ENCODE data around the gene PATJ. TPM values are rescaled to one million over a fixed set of nuclear protein-coding genes. Genes with fewer than 3 reads are reported as not detected.
A peak's percentile ranks its signal among the peaks of the same experiment; 100 is the strongest.
"Not testable (repeated sequence)": the region's sequence is repeated elsewhere in the genome, so short reads cannot be mapped to it uniquely, and the experiment has no call there.

The PATJ gene
- total and polyA plus RNA-seq, 5 experiments from 2014 or later: 13.4 to 33.8 (median 17.5) TPM

DNA sequence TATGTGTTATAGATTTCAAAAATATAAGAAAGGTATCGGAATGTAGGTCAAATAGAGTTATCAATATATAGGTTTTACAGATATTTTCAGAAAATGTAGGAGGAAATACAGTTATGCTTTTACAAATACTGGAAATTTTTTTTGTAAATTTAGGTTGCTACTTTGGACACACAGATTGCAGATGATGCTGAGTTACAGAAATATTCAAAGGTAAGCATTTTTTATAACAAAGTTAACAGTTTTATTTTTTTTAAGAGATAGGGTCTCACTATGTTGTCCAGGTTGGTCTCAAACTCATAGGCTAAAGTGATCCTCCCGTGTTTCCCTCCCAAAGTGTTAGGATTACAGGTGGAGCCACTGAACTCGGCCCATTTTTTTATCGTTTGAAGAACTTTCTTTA is 66.0 kb downstream of the PATJ start:
- peaks cover 7 to 74% (median 29%) of the 10 kb centered on the region in 3 donors for H3K36me3 Mint-ChIP-seq
- H3K9me3 Mint-ChIP-seq: no peaks in the 10 kb centered on the region
- H3K4me3 Mint-ChIP-seq: no peak overlapping the region
- no peaks in the 10 kb centered on the region for H3K27me3 Mint-ChIP-seq
- DNase-seq (no peak), ATAC-seq (no peak)
- H3K27ac Mint-ChIP-seq: no peak overlapping the region
- H3K4me1 Mint-ChIP-seq: peaks cover 0 to under 1% (median 0%) of the 10 kb centered on the region in 4 donors
- POLR2A ChIA-PET: interaction anchor here (0.6 kb wide), 1 partner anchor 14 kb away, joined by 3 read pairs; no protein-coding TSS in a partner anchor

DNA sequence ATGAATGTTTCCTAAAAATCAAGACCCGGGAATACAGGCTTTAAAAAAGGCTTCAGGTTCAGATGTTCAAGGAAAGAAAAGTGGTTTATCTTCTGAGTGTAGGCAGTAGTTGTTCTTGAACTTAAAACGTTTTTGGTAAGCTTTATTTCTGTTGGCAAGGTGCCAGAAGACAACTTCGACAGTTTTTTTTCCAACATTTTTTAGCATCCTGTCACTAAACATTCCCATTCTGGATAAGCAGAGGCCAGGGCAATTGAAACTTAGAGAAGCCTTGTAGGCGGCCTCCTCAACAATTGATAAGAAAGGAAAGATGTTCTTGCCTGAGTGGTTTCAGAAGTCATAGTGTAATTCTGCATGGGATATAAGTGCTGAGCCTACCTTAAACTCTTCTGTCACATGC is 66.7 kb downstream of the PATJ start:
- peaks cover 7 to 77% (median 31%) of the 10 kb centered on the region in 3 donors for H3K36me3 Mint-ChIP-seq
- no peak for ATAC-seq

DNA sequence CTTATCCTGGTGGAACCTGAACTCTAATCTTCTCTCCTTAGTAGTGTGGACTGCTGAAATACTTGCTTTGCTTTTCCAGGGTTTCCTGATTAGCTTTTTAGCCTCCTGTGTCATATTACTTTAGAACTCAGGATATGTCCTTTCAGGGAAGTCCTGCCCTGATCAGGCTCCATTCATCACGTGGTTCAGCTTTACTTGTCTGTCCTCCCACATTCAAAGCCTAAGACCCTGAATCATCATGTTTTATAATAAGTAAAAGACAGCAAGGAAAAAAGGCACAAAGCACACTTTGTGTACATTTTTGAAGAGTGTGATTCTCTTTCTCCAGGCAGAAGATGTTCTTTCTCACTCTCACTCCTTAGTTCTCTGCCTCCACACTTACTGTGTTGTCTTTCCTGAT is 70.6 kb downstream of the PATJ start:
- Mint-ChIP-seq H3K4me3 (no peak overlapping the region), H3K9me3 (no peaks in the 10 kb centered on the region), H3K27ac (no peak overlapping the region), H3K4me1 (peaks cover 0 to 3% (median 0%) of the 10 kb centered on the region in 4 donors), H3K36me3 (peaks cover 5 to 59% (median 23%) of the 10 kb centered on the region in 3 donors), H3K27me3 (no peaks in the 10 kb centered on the region)
- DNase-seq (no peak), ATAC-seq (no peak)
- POLR2A ChIA-PET: no interaction called here

More for the DNA sequence above, 66.7 kb downstream of the PATJ start:
- Mint-ChIP-seq H3K9me3 (no peaks in the 10 kb centered on the region), H3K27ac (no peak overlapping the region), H3K4me1 (peaks cover 0 to 2% (median 0%) of the 10 kb centered on the region in 4 donors), H3K27me3 (no peaks in the 10 kb centered on the region), H3K4me3 (no peak overlapping the region)
- DNase-seq: no peak
- POLR2A ChIA-PET: interaction anchor here (0.7 kb wide), 1 partner anchor 26 kb away, joined by 3 read pairs; no protein-coding TSS in a partner anchor

DNA sequence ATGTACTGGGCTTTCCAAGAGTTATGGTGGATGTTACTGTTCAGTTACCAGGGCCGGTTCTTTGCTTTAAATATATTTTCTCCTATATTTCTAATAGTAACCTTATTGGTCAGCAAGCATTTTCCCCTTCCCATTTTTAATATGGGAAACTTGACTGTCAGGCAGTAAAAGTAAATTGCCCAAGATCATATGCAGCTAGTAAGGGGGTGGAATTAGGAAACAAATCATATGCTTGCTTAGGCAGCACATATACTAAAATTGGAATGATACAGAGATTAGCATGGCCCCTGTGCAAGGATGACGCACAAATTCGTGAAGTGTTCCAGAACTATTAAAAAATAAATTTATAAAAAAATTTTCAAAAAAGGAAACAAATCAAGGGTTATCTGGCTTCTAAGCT is 73.9 kb downstream of the PATJ start:
- POLR2A ChIA-PET: no interaction called here
- H3K27ac Mint-ChIP-seq: no peak overlapping the region
- no peaks in the 10 kb centered on the region for H3K27me3 Mint-ChIP-seq
- ATAC-seq (no peak), DNase-seq (no peak)
- H3K4me1 Mint-ChIP-seq: peaks cover 0 to 4% (median 0%) of the 10 kb centered on the region in 4 donors
- H3K36me3 Mint-ChIP-seq: peaks cover 10 to 58% (median 22%) of the 10 kb centered on the region in 3 donors
- no peaks in the 10 kb centered on the region for H3K9me3 Mint-ChIP-seq
- H3K4me3 Mint-ChIP-seq: no peak overlapping the region

DNA sequence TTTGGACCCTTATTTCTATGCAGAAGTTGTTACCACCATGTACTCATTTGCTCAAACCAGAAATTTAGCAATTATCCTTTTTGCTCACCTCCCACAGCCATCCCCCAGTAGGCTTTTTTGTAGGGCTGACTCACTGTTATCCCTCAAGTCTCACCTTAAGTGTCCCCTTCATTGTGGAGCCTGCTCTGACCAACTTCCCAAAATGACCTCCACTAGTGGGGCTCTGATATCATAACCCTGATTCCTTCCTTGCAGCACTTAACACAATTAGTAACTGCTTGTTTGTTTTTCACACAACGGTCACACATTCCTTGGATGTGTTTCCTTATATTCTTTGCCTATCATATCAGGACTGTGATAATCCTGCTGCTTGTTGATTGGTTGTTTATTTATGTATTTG is 76.7 kb downstream of the PATJ start:
- Mint-ChIP-seq H3K27ac (peak overlapping the region in 1 of 10 donors; percentile 44), H3K4me3 (no peak overlapping the region), H3K9me3 (no peaks in the 10 kb centered on the region), H3K4me1 (peaks cover 0 to 2% (median 0%) of the 10 kb centered on the region in 4 donors), H3K36me3 (peaks cover 20 to 67% (median 42%) of the 10 kb centered on the region in 3 donors), H3K27me3 (no peaks in the 10 kb centered on the region)
- POLR2A ChIA-PET: no interaction called here
- ATAC-seq (no peak), DNase-seq (no peak)

DNA sequence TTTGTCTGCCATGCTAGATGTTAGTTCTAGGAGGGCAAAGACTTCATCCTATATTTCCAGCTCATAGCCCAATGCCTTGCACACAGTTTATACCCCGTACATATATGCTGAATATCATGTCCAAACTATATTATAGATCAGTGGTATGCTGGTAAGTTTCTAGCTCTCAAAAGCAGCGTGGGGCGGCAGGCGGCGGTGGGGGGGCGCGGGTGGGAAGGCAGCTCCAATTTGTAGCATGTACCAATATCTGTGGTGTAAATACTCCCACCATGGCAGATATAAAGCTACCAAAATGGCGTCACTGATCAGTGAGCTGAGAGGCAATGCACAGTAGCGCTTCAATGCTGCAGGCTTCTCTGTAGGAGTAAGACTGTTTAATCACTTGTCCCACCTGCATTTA is 77.1 kb downstream of the PATJ start:
- Mint-ChIP-seq H3K27me3 (no peaks in the 10 kb centered on the region), H3K4me3 (no peak overlapping the region), H3K36me3 (peaks cover 20 to 72% (median 42%) of the 10 kb centered on the region in 3 donors), H3K27ac (peak overlapping the region in 1 of 10 donors; percentile 44), H3K4me1 (peaks cover 0 to 2% (median 0%) of the 10 kb centered on the region in 4 donors), H3K9me3 (no peaks in the 10 kb centered on the region)
- DNase-seq: no peak
- POLR2A ChIA-PET: no interaction called here
- no peak for ATAC-seq

DNA sequence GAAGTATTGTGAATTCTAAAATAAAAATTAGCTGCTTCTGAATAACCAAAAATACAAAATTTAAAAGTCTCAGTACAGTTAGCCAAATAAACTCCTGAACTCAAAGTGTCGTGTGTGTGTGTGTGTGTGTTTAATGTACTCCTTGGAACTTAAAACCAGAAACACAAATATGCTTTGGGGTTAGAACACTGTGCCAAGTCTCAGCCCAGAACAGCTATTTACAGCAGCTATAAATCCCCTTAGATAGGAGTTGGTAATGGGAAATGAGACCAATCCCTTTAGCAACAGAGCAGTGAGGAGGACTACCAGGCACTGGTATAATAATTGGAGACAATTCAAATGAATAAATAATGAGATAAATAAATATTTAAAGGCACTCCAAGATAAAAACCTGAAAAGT is 83.1 kb downstream of the PATJ start:
- no peaks in the 10 kb centered on the region for H3K27me3 Mint-ChIP-seq
- no peak overlapping the region for H3K4me3 Mint-ChIP-seq
- H3K36me3 Mint-ChIP-seq: peaks cover 22 to 90% (median 55%) of the 10 kb centered on the region in 3 donors
- H3K4me1 Mint-ChIP-seq: no peaks in the 10 kb centered on the region
- ATAC-seq: no peak
- POLR2A ChIA-PET: no interaction called here
- H3K27ac Mint-ChIP-seq: peak overlapping the region in 1 of 10 donors; percentile 22
- H3K9me3 Mint-ChIP-seq: no peaks in the 10 kb centered on the region
- no peak for DNase-seq

DNA sequence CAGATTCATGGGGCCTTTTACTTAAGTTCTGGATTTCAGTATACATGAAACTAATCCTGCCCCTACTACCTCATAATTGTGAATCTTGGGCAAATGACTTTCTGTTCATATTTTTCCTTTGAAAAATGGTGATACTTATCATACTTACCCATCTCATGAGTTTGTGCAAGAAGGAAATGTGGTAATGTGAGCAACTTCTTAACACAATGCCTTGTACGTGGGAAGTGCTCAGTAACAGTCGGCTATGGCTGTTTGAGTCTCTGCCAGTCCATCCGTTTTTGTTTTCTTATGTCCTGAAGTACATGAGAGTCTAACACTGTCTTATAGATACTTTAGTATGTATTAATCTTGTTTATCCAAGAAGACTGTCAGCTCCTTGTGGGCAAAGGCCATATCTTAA is 86.5 kb downstream of the PATJ start:
- H3K4me1 Mint-ChIP-seq: no peaks in the 10 kb centered on the region

DNA sequence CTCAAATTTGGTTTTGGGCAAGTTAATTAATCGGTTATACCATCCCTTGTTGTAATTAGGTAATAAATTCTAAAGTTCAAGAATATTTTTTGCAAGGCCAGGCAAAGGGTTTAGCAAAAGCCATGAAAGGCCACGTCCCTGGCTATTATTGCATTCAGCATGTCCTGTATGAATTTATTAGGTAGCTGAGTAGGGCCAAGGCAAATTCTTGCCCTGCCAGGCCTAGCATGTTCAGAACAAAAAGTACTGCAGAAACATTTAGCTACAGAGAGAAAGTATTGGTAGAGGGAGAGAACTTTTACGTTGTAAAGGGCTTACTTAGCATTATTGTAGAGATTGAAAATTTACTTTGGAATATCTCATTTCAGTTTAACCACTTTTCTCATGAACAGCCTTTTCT is 94.4 kb downstream of the PATJ start:
- ATAC-seq: no peak
- Mint-ChIP-seq H3K27ac (no peak overlapping the region), H3K4me1 (no peaks in the 10 kb centered on the region), H3K9me3 (no peaks in the 10 kb centered on the region), H3K27me3 (no peaks in the 10 kb centered on the region), H3K36me3 (peaks cover 0 to 42% (median 5%) of the 10 kb centered on the region in 3 donors), H3K4me3 (no peak overlapping the region)
- DNase-seq: no peak
- POLR2A ChIA-PET: no interaction called here

More for the DNA sequence above, 86.5 kb downstream of the PATJ start:
- no peak overlapping the region for H3K27ac Mint-ChIP-seq
- POLR2A ChIA-PET: no interaction called here
- H3K9me3 Mint-ChIP-seq: no peaks in the 10 kb centered on the region
- H3K4me3 Mint-ChIP-seq: no peak overlapping the region
- H3K36me3 Mint-ChIP-seq: peaks cover 13 to 80% (median 37%) of the 10 kb centered on the region in 3 donors
- DNase-seq: no peak
- no peak for ATAC-seq
- no peaks in the 10 kb centered on the region for H3K27me3 Mint-ChIP-seq

DNA sequence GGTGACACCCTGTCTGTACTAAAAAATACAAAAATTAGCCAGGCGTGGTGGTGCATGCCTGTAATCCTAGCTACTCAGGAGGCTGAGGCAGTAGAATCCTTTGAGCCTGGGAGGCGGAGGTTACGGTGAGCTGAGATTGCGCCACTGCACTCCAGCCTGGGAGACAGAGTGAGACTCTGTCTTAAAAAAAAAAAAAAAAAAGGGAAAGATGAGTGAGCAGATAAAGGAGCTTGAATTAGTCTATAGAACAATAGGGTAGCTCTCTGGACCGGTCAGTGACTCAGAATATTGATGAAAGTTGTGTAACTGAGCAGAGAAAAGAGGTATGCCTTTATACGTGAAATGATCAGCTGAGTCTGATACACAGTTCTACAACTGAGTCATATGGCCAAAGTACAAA is 95.3 kb downstream of the PATJ start:
- not testable (repeated sequence) for H3K27me3 Mint-ChIP-seq, H3K4me3 Mint-ChIP-seq, H3K9me3 Mint-ChIP-seq, ATAC-seq, DNase-seq, H3K4me1 Mint-ChIP-seq
- Mint-ChIP-seq H3K27ac (peak overlapping the region in 1 of 10 donors; percentile 69), H3K36me3 (peaks cover 0 to 43% (median 2%) of the 10 kb centered on the region in 3 donors)
- POLR2A ChIA-PET: interaction anchor here (0.6 kb wide), 1 partner anchor 34 kb away, joined by 4 read pairs; no protein-coding TSS in a partner anchor

DNA sequence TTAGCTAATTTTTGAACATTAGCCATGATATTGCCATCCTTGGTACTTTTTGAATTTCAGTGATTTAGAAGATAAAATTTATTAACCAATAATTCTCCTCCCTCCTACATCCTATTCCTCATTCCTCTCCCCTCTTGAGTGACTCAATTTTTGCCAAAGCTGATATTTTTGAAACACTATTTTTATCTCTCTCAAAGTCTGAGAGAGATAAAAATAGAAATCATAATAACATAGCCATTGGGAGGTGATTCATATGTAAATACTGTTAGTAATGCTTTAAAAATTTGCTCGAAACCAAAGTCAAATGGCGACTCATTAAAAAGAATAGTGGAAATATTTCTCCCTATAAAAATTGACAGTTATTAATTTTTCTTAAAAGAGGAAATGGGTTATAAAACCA is 97.4 kb downstream of the PATJ start:
- DNase-seq (no peak), ATAC-seq (no peak)
- peak overlapping the region in 3 of 10 donors; percentile 5 to 40 (median 7) for H3K27ac Mint-ChIP-seq
- H3K9me3 Mint-ChIP-seq: no peaks in the 10 kb centered on the region
- no peak overlapping the region for H3K4me3 Mint-ChIP-seq
- no peaks in the 10 kb centered on the region for H3K27me3 Mint-ChIP-seq
- H3K4me1 Mint-ChIP-seq: peaks cover 0 to 6% (median 4%) of the 10 kb centered on the region in 4 donors
- peaks cover 0 to 33% (median 2%) of the 10 kb centered on the region in 3 donors for H3K36me3 Mint-ChIP-seq
- POLR2A ChIA-PET: no interaction called here

DNA sequence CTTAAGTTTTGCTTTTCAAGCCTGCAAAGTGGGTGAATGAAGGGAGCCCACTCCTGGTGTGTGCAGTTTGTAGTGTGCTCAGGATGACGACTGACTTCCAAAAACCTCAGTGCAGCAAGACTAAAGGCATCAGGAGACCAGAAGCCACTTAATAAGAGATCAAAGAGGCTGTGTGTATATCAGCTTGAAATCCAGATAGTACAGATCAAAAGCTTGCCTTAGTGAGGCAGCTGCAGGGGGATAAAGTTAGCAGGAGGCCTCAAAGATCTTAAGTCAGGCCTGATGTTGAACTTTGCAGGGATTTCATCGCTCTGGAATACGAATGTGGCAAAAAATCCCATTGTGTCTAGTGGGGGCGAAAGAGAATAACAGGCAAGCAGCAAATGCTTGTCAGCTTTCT is 99.8 kb downstream of the PATJ start:
- H3K4me3 Mint-ChIP-seq: no peak overlapping the region
- no peaks in the 10 kb centered on the region for H3K9me3 Mint-ChIP-seq
- peak overlapping the region in 3 of 10 donors; percentile 11 to 45 (median 14) for H3K27ac Mint-ChIP-seq
- no peak for ATAC-seq
- H3K4me1 Mint-ChIP-seq: peaks cover 0 to 6% (median 4%) of the 10 kb centered on the region in 4 donors
- no peak for DNase-seq
- POLR2A ChIA-PET: no interaction called here
- no peaks in the 10 kb centered on the region for H3K27me3 Mint-ChIP-seq
- peaks cover 0 to 29% (median 2%) of the 10 kb centered on the region in 3 donors for H3K36me3 Mint-ChIP-seq

DNA sequence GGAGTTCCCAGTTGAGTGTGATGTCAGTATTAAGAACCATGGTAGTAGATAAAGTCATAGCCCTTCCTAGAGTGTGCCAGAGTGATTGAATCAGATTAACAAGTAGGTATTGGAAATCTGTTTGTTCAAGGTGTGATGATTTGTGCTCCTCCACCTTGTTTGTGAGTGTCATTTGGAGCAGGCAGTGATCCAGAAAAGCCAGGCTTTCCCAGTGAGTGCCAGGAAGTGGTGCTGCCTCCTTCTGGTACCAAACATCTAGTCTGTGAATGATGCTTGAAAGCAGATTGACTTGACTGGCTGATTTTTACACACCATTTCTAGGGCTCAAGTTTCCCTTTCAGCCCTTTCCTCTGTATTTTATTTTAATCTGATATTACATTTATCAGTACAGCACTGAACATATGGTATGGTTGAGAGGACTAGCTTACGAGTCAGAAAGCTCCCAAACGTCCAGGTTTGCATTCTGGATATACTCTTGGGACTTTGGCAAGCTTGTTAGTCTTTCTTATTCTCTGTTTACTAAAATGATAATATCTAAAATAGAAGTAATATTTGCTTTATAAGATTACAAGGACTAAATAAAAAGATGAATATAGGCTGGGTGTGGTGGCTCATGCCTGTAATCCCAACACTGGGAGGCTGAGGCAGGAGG is 100.7 kb downstream of the PATJ start:
- peaks cover 0 to 6% (median 4%) of the 10 kb centered on the region in 4 donors for H3K4me1 Mint-ChIP-seq
- POLR2A ChIA-PET: no interaction called here
- no peak overlapping the region for H3K4me3 Mint-ChIP-seq
- DNase-seq: no peak
- no peak for ATAC-seq
- H3K27ac Mint-ChIP-seq: peak overlapping the region in 3 of 10 donors; percentile 16 to 74 (median 56)
- peaks cover 0 to 24% (median 0%) of the 10 kb centered on the region in 3 donors for H3K36me3 Mint-ChIP-seq
- no peaks in the 10 kb centered on the region for H3K9me3 Mint-ChIP-seq
- H3K27me3 Mint-ChIP-seq: no peaks in the 10 kb centered on the region
